ENCODE results near the gene CDH11.

- TF ChIP-seq CTCF (IDR thresholded peaks at IDR 0.05) (no peak), REST (IDR thresholded peaks at IDR 0.05; ENCODE audit: insufficient read depth in 1 of 2, low read depth in 2 of 2, low read length in 1 of 2) (no peak)
These were observed 174.2 kb downstream of the CDH11 start for GRCh38 chr16:64947651-64948050.
